Measurements from ENCODE around the gene LRRC59. TPM values are rescaled to one million over a fixed set of nuclear protein-coding genes. Genes with fewer than 3 reads are reported as not detected.
A peak's percentile ranks its signal among the peaks of the same experiment; 100 is the strongest.

Gene LRRC59
- total and polyA plus RNA-seq, 2 of the 13 experiments (the other 11 are each of a cell fraction or from before 2014, with no cell fraction given), result 87.3 to 222 TPM

DNA sequence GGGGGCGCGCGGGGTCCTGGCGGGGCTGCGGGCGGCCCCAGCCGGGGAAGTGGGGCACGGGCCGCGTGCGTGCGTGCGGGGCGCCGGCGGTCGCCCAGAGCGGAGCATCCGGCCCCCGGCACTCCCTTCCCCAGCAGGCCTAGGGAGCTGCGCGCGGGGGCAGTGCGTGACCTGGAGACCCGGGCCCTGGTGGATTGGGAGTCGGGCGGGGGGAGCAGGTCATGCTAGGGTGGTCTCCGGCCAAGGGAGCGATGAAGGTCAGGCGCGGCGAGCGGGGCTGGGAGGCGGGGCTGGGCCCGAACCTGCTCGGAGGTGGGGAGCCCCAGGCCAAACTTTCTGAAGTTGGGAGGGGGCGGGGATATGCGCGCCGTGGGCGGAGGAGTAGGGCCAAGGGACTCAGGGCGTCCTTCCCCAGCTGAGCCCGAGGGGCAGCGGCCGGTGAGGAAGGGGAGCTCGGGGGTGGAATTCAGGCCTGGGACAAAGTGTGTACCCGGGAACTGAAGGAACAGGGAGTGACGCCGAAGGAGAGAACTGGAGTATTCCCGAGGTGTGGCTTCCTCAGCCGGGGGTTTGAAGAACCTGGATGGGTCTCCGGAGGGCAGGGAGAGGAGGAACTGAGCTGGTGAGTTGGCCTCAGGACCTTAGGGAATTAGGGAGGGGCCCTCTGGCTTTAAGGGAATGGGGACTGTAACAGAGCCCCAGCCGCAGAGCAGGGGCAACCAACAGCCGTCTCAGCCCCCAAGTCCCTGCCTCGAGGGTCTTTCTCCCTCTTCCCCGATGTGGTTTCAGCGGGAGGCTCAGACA lies 50.8 kb downstream of the LRRC59 start (continued):
- TF ChIP-seq, protein P1, sequence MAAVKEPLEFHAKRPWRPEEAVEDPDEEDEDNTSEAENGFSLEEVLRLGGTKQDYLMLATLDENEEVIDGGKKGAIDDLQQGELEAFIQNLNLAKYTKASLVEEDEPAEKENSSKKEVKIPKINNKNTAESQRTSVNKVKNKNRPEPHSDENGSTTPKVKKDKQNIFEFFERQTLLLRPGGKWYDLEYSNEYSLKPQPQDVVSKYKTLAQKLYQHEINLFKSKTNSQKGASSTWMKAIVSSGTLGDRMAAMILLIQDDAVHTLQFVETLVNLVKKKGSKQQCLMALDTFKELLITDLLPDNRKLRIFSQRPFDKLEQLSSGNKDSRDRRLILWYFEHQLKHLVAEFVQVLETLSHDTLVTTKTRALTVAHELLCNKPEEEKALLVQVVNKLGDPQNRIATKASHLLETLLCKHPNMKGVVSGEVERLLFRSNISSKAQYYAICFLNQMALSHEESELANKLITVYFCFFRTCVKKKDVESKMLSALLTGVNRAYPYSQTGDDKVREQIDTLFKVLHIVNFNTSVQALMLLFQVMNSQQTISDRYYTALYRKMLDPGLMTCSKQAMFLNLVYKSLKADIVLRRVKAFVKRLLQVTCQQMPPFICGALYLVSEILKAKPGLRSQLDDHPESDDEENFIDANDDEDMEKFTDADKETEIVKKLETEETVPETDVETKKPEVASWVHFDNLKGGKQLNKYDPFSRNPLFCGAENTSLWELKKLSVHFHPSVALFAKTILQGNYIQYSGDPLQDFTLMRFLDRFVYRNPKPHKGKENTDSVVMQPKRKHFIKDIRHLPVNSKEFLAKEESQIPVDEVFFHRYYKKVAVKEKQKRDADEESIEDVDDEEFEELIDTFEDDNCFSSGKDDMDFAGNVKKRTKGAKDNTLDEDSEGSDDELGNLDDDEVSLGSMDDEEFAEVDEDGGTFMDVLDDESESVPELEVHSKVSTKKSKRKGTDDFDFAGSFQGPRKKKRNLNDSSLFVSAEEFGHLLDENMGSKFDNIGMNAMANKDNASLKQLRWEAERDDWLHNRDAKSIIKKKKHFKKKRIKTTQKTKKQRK (IDR thresholded peaks at IDR 0.05; ENCODE audit: low read length), result no peak
- TF ChIP-seq, protein P2, sequence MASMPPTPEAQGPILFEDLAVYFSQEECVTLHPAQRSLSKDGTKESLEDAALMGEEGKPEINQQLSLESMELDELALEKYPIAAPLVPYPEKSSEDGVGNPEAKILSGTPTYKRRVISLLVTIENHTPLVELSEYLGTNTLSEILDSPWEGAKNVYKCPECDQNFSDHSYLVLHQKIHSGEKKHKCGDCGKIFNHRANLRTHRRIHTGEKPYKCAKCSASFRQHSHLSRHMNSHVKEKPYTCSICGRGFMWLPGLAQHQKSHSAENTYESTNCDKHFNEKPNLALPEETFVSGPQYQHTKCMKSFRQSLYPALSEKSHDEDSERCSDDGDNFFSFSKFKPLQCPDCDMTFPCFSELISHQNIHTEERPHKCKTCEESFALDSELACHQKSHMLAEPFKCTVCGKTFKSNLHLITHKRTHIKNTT (CRISPR knock-in tag; IDR thresholded peaks at IDR 0.05), result no peak
- TF ChIP-seq, protein P3, sequence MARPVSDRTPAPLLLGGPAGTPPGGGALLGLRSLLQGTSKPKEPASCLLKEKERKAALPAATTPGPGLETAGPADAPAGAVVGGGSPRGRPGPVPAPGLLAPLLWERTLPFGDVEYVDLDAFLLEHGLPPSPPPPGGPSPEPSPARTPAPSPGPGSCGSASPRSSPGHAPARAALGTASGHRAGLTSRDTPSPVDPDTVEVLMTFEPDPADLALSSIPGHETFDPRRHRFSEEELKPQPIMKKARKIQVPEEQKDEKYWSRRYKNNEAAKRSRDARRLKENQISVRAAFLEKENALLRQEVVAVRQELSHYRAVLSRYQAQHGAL (CRISPR knock-in tag; IDR thresholded peaks at IDR 0.05; ENCODE audit: not compliant biosample characterization), result no peak
- TF ChIP-seq MED8 (CRISPR knock-in tag; IDR thresholded peaks at IDR 0.05; ENCODE audit: insufficient replicate concordance) (no peak), ZC3H4 (CRISPR knock-in tag; IDR thresholded peaks at IDR 0.05; ENCODE audit: borderline replicate concordance) (no peak), KLF9 (CRISPR knock-in tag; IDR thresholded peaks at IDR 0.05; ENCODE audit: low read depth) (no peak), FOXA1 (IDR thresholded peaks at IDR 0.05) (no peak), FOXA1 (CRISPR knock-in tag; IDR thresholded peaks at IDR 0.05) (no peak), ZNF782 (CRISPR knock-in tag; IDR thresholded peaks at IDR 0.05; ENCODE audit: borderline replicate concordance) (0 out of 2 replicates have a peak, but pooled peaks have one; percentile 34), POLR2AphosphoS2 (IDR thresholded peaks at IDR 0.05; ENCODE audit: low read depth, low read length) (peak; percentile 63; the same call in 1 of the 2 replicates), KLF12 (CRISPR knock-in tag; IDR thresholded peaks at IDR 0.05; ENCODE audit: borderline replicate concordance) (no peak), ZNF841 (CRISPR knock-in tag; IDR thresholded peaks at IDR 0.05; ENCODE audit: borderline replicate concordance) (no peak), KAT8 (CRISPR knock-in tag; IDR thresholded peaks at IDR 0.05) (peak; percentile 56; the same call in 1 of the 2 replicates)
- TF ChIP-seq, protein P4, sequence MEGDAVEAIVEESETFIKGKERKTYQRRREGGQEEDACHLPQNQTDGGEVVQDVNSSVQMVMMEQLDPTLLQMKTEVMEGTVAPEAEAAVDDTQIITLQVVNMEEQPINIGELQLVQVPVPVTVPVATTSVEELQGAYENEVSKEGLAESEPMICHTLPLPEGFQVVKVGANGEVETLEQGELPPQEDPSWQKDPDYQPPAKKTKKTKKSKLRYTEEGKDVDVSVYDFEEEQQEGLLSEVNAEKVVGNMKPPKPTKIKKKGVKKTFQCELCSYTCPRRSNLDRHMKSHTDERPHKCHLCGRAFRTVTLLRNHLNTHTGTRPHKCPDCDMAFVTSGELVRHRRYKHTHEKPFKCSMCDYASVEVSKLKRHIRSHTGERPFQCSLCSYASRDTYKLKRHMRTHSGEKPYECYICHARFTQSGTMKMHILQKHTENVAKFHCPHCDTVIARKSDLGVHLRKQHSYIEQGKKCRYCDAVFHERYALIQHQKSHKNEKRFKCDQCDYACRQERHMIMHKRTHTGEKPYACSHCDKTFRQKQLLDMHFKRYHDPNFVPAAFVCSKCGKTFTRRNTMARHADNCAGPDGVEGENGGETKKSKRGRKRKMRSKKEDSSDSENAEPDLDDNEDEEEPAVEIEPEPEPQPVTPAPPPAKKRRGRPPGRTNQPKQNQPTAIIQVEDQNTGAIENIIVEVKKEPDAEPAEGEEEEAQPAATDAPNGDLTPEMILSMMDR (CRISPR knock-in tag; IDR thresholded peaks at IDR 0.05), result no peak
- TF ChIP-seq, protein P5, sequence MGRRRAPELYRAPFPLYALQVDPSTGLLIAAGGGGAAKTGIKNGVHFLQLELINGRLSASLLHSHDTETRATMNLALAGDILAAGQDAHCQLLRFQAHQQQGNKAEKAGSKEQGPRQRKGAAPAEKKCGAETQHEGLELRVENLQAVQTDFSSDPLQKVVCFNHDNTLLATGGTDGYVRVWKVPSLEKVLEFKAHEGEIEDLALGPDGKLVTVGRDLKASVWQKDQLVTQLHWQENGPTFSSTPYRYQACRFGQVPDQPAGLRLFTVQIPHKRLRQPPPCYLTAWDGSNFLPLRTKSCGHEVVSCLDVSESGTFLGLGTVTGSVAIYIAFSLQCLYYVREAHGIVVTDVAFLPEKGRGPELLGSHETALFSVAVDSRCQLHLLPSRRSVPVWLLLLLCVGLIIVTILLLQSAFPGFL (CRISPR knock-in tag; IDR thresholded peaks at IDR 0.05), result no peak

Measured in HepG2 (cell line).